Prostate gland (tissue), 2 donors: ENCODE data around the gene KCNV2.

Experiments
- CTCF ChIP-seq, 4 experiments: fragments of 200-600 bp in 2 of 4; fragments of 450-650 bp in 2 of 4; sonication (generic) in 2 of 4; IDR thresholded peaks; 1 replicate in 3 of 4; 2 replicates in 1 of 4; pipeline ENCODE4 v1.5.1; 2016 to 2019; ENCODE audit warnings: antibody characterized with exemption in 4 of 4, mild to moderate bottlenecking in 2 of 4, moderate library complexity in 2 of 4
- POLR2A ChIP-seq: fragments of 450-650 bp; IDR thresholded peaks from one replicate; pipeline ENCODE4 v1.6.1; 2016; ENCODE audit warnings: antibody characterized with exemption, mild to moderate bottlenecking
- POLR2AphosphoS5 ChIP-seq: sonication (generic); formaldehyde crosslinking; IDR thresholded peaks from one replicate; pipeline ENCODE4 v1.6.1; 2017; ENCODE audit warnings: antibody characterized with exemption

- no peak for TF ChIP-seq CTCF (IDR thresholded peaks at IDR 0.05)
- TF ChIP-seq POLR2A, result no peak
- TF ChIP-seq POLR2AphosphoS5, result no peak
Observed at GRCh38 chr9:2732492-2732891, 15.2 kb downstream of the KCNV2 start.
